ENCODE results near the gene ARMC2.

- TF ChIP-seq CTCF (IDR thresholded peaks at IDR 0.05), result no peak
- no peak for TF ChIP-seq EZH2 (IDR thresholded peaks at IDR 0.05; ENCODE audit: borderline replicate concordance, insufficient read depth, low read depth, low read length, poor library complexity, severe bottlenecking)
Measured at GRCh38 chr6:108888745-108889144, 40.5 kb downstream of the ARMC2 start.

All from B cell (primary cell).